BLaER1 treated with 17β-estradiol and CSF1 and Interleukin-3, amounts not matched to agents 10 nM and 100 nM (cell line): ENCODE results near the gene RNF13.
A peak's percentile ranks its signal among the peaks of the same experiment; 100 is the strongest.

Source experiments
- H3K27ac ChIP-seq, 11 experiments: shearing (Covaris generic); formaldehyde crosslinking; 2 replicates each; pipeline ENCODE4 v1.8.1; 2022
- H3K27me3 ChIP-seq, 11 experiments: shearing (Covaris generic); formaldehyde crosslinking; 2 replicates each; pipeline ENCODE4 v1.8.1; 2022
- H3K36me3 ChIP-seq, 11 experiments: shearing (Covaris generic); formaldehyde crosslinking; 2 replicates each; pipeline ENCODE4 v1.8.1; 2022
- H3K4me1 ChIP-seq, 10 experiments: shearing (Covaris generic); formaldehyde crosslinking; 2 replicates each; pipeline ENCODE4 v1.8.1; 2022
- H3K4me2 ChIP-seq, 11 experiments: shearing (Covaris generic); formaldehyde crosslinking; 2 replicates each; pipeline ENCODE4 v1.8.1; 2022
- H3K4me3 ChIP-seq, 10 experiments: shearing (Covaris generic); formaldehyde crosslinking; 2 replicates each; pipeline ENCODE4 v1.8.1; 2022
- H3K9ac ChIP-seq, 11 experiments: shearing (Covaris generic); formaldehyde crosslinking; 2 replicates each; pipeline ENCODE4 v1.8.1; 2022
- H3K9me3 ChIP-seq, 11 experiments: shearing (Covaris generic); formaldehyde crosslinking; replicated peaks in 1 of 11; 2 replicates each; pipeline ENCODE4 v1.8.1; 2022
- H4K20me1 ChIP-seq, 11 experiments: shearing (Covaris generic); formaldehyde crosslinking; 2 replicates each; pipeline ENCODE4 v1.8.1; 2022
- Cebpa-rat ChIP-seq, 11 experiments: shearing (Covaris generic); IDR thresholded peaks; 2 replicates each; pipeline ENCODE4 v1.8.1; 2022

RNF13 gene

DNA sequence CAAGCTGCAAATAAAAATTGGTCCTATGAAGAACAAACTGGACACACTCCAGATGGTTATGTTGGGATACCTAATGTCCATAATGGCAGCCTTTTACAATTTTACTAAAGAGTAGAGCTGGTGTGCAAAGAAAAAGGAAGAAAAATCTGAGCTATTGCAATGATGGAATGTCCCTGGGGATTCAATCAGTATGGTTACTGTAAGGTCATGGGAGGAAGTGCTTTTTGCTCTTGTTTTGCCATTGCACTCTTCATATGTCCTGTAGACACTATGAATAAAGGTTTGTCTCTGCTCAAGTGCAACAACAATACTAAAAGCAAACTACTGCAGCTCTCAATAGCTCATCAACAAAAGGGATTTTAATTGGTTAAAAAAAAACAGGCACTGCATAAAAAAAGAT is 152.3 kb downstream of the RNF13 start:
- Histone ChIP-seq H3K4me1 (peaks cover 23 to 34% (median 28%) of the 10 kb centered on the region in 10 experiments), H3K4me2 (peak overlapping the region in 10 of 11 experiments; percentile 1 to 50 (median 24); a peak in 10 of 22 replicates), H4K20me1 (peaks cover 9 to 100% (median 36%) of the 10 kb centered on the region in 11 experiments; a peak in 18 of 22 replicates), H3K36me3 (peaks cover 0 to 58% (median 16%) of the 10 kb centered on the region in 11 experiments; a peak in 17 of 22 replicates), H3K4me3 (no peak overlapping the region), H3K9ac (no peak overlapping the region), H3K9me3 (no peaks in the 10 kb centered on the region), H3K27me3 (no peaks in the 10 kb centered on the region), H3K27ac (no peak overlapping the region)
- TF ChIP-seq Cebpa-rat (IDR thresholded peaks at IDR 0.05), result no peak

DNA sequence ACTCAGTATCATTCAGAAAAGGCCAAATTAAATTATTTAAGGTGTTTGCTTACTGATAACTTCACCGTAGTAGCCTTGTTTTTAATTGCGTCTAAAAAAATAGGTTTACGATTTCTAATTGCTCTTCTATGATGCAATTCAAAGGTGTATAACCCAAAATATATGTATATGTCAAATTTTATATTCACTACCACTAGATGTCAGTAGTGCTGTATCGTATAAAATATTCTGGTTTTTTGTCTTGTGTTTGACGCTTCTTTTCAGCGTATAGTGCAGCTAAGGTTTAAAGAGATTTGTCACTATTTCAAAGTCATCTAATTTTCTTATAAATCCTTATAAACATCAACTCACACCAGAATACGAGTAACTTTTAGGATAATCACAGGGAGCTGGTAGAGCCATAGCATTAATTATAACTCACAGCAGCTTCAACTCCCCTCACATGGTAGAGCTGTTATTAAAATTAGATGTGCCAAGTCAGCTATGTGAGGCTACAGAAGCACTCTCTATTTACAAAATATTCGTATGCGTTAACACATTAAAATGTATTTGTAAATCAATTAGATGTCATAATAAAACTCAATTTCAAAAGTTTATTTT is 154.2 kb downstream of the RNF13 start:
- no peak overlapping the region for H3K9ac ChIP-seq
- H3K4me3 ChIP-seq, result no peak overlapping the region
- H4K20me1 ChIP-seq, result peaks cover 9 to 87% (median 34%) of the 10 kb centered on the region in 11 experiments; a peak in 18 of 22 replicates
- TF ChIP-seq Cebpa-rat (IDR thresholded peaks at IDR 0.05), result no peak
- H3K27me3 ChIP-seq, result peaks cover 0 to 17% (median 7%) of the 10 kb centered on the region in 11 experiments; a peak in 11 of 22 replicates
- no peak overlapping the region for H3K27ac ChIP-seq
- H3K36me3 ChIP-seq, result peaks cover 0 to 41% (median 11%) of the 10 kb centered on the region in 11 experiments; a peak in 14 of 22 replicates
- no peak overlapping the region for H3K4me2 ChIP-seq
- H3K4me1 ChIP-seq, result peaks cover 29 to 39% (median 33%) of the 10 kb centered on the region in 10 experiments
- H3K9me3 ChIP-seq, result no peaks in the 10 kb centered on the region

GRCh38 chr3:149968216-149968615 is 155.2 kb downstream of the RNF13 start:
- Histone ChIP-seq H3K9ac (no peak overlapping the region), H3K4me2 (peak overlapping the region in 3 of 11 experiments; percentile 31 to 97 (median 85); a peak in 3 of 22 replicates), H3K36me3 (peaks cover 0 to 31% (median 10%) of the 10 kb centered on the region in 11 experiments; a peak in 13 of 22 replicates), H3K4me3 (no peak overlapping the region), H3K27me3 (peaks cover 0 to 19% (median 7%) of the 10 kb centered on the region in 11 experiments; a peak in 11 of 22 replicates), H4K20me1 (peaks cover 9 to 78% (median 34%) of the 10 kb centered on the region in 11 experiments; a peak in 18 of 22 replicates), H3K27ac (no peak overlapping the region), H3K4me1 (peaks cover 29 to 38% (median 35%) of the 10 kb centered on the region in 10 experiments), H3K9me3 (no peaks in the 10 kb centered on the region)
- no peak for TF ChIP-seq Cebpa-rat (IDR thresholded peaks at IDR 0.05)

- H3K9me3 ChIP-seq, result no peaks in the 10 kb centered on the region; a peak in 1 of 22 replicates
- peaks cover 9 to 67% (median 29%) of the 10 kb centered on the region in 11 experiments; a peak in 18 of 22 replicates for H4K20me1 ChIP-seq
- H3K27me3 ChIP-seq, result peaks cover 0 to 19% (median 7%) of the 10 kb centered on the region in 11 experiments; a peak in 11 of 22 replicates
- H3K4me2 ChIP-seq, result peak overlapping the region; percentile 78 to 99 (median 89)
- H3K27ac ChIP-seq, result peak overlapping the region in 4 of 11 experiments; percentile 83 to 85 (median 84); a peak in 5 of 22 replicates
- peak overlapping the region in 7 of 11 experiments; percentile 81 to 89 (median 84); a peak in 14 of 22 replicates for H3K9ac ChIP-seq
- no peak for TF ChIP-seq Cebpa-rat (IDR thresholded peaks at IDR 0.05)
- H3K4me3 ChIP-seq, result peak overlapping the region; percentile 73 to 93 (median 88)
- peaks cover 0 to 20% (median 4%) of the 10 kb centered on the region in 11 experiments; a peak in 10 of 22 replicates for H3K36me3 ChIP-seq
- peaks cover 18 to 38% (median 32%) of the 10 kb centered on the region in 10 experiments for H3K4me1 ChIP-seq
Observed at GRCh38 chr3:149969110-149969939, 156.3 kb downstream of the RNF13 start.

DNA sequence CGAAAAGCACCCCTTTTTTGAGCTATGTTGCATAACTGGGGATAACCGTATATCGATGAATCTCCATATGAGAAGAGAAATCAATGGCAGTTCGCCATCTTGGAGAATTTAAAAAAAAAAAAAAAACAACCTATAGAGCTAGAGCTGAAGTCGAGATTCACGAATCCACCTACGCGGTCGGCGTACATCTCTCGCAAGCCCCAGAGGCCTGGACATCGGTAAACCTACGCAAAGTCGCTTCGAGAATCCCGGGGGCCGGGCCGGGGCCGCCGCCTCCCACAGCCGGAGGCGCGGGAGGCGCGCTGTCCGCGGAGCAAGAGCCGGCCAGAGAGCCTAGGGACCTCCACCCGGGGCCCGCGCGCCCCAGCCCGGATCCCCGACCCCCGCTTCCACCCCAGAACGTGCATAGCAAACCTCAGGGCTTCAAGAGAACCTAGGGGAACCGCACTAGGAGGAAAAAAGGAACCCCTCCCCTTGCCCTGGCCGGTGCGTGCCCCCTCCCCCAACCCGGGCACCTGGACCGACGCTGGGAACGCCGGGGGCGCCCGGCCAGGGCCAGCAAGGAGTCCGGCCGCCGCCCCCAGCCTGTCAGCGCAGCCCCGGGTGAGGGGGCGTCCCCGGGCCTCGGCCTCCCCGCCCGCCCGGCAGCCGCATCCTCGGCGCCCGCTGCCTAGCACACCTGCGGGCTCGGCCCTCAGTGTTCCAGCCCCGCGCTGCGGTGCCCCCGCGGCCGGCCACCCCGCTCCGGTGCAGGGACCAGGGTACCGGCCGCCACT is 157.1 kb downstream of the RNF13 start:
- peaks cover 0 to 19% (median 7%) of the 10 kb centered on the region in 11 experiments; a peak in 11 of 22 replicates for H3K27me3 ChIP-seq

GRCh38 chr3:149970716-149971402 is 157.8 kb downstream of the RNF13 start, which contains the start of gene PFN2:
Gene PFN2, minus strand, starts transcription at chr3:149970895. Its CDS starts 39 bp downstream, at chr3:149970856.
- peaks cover 0 to 19% (median 7%) of the 10 kb centered on the region in 11 experiments; a peak in 11 of 22 replicates for H3K27me3 ChIP-seq

More for the DNA sequence above, 157.1 kb downstream of the RNF13 start:
- Histone ChIP-seq H3K27ac (peak overlapping the region in 10 of 11 experiments; percentile 23 to 85 (median 78); a peak in 19 of 22 replicates), H3K9me3 (no peaks in the 10 kb centered on the region; a peak in 1 of 22 replicates), H3K4me3 (peak overlapping the region; percentile 73 to 93 (median 88)), H3K36me3 (peaks cover 0 to 13% (median 0%) of the 10 kb centered on the region in 11 experiments; a peak in 7 of 22 replicates), H3K4me1 (peaks cover 10 to 34% (median 29%) of the 10 kb centered on the region in 10 experiments), H4K20me1 (peaks cover 7 to 59% (median 21%) of the 10 kb centered on the region in 11 experiments; a peak in 18 of 22 replicates), H3K9ac (peak overlapping the region; percentile 66 to 89 (median 81)), H3K4me2 (peak overlapping the region; percentile 78 to 99 (median 89))
- no peak for TF ChIP-seq Cebpa-rat (IDR thresholded peaks at IDR 0.05)

DNA sequence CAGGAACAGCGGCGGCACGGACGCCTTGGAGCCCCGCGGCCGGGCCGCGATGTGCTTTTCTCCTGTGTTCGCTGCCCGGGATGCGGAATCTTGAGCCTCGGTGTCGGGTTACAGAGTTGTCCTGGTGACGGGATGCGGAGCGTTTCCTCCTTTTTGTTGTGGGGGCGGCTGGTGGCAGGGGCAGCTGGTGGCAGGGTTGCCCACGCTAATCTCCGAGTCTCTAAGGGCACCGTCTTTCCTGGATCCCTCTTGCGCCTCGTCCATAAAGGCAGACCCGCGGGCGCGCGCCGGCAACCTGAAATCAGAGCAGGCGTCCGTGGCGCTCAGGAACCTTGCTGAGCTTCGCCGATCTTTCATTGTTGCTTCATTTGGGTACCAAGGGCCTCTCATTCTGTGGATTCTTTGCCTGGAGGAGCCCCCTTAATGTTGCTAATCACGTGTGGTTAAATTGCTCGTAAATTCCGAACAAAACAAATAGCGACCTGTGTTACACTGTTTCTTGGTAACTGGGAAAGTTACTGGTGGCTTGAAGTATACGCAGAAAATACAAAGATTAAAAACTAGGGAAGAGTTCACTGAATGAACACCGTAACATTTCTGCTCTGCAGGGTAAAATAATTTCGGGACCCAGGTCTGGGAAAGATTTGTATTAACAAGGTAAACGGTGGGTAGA is 158.5 kb downstream of the RNF13 start:
- H3K4me3 ChIP-seq, result peak overlapping the region; percentile 73 to 93 (median 88)
- H3K9ac ChIP-seq, result peak overlapping the region; percentile 66 to 89 (median 81)
- no peak for TF ChIP-seq Cebpa-rat (IDR thresholded peaks at IDR 0.05)
- peaks cover 0 to 19% (median 7%) of the 10 kb centered on the region in 11 experiments; a peak in 11 of 22 replicates for H3K27me3 ChIP-seq
- H3K27ac ChIP-seq, result peak overlapping the region in 10 of 11 experiments; percentile 14 to 85 (median 78); a peak in 18 of 22 replicates
- no peaks in the 10 kb centered on the region; a peak in 1 of 22 replicates for H3K9me3 ChIP-seq
- H4K20me1 ChIP-seq, result peaks cover 0 to 45% (median 9%) of the 10 kb centered on the region in 11 experiments; a peak in 13 of 22 replicates
- peak overlapping the region; percentile 77 to 99 (median 85) for H3K4me2 ChIP-seq
- peaks cover 0 to 10% (median 0%) of the 10 kb centered on the region in 11 experiments; a peak in 4 of 22 replicates for H3K36me3 ChIP-seq
- H3K4me1 ChIP-seq, result peaks cover 7 to 30% (median 20%) of the 10 kb centered on the region in 10 experiments; a peak in 19 of 20 replicates

More at GRCh38 chr3:149970716-149971402, 157.8 kb downstream of the RNF13 start, which contains the start of gene PFN2:
- H4K20me1 ChIP-seq, result peaks cover 4 to 52% (median 16%) of the 10 kb centered on the region in 11 experiments; a peak in 16 of 22 replicates
- peak within 1 kb of the TSS; percentile 66 to 89 (median 81) for H3K9ac ChIP-seq
- H3K4me3 ChIP-seq, result peak within 1 kb of the TSS; percentile 73 to 93 (median 88)
- H3K4me1 ChIP-seq, result peaks cover 7 to 30% (median 22%) of the 10 kb centered on the region in 10 experiments; a peak in 19 of 20 replicates
- peaks cover 0 to 10% (median 0%) of the 10 kb centered on the region in 11 experiments; a peak in 7 of 22 replicates for H3K36me3 ChIP-seq
- peak within 1 kb of the TSS; percentile 79 to 99 (median 89) for H3K4me2 ChIP-seq
- no peaks in the 10 kb centered on the region; a peak in 1 of 22 replicates for H3K9me3 ChIP-seq
- peak within 1 kb of the TSS in 10 of 11 experiments; percentile 23 to 85 (median 78); a peak in 19 of 22 replicates for H3K27ac ChIP-seq
- TF ChIP-seq Cebpa-rat (IDR thresholded peaks at IDR 0.05), result no peak
